Subcutaneous adipose tissue (tissue), 4 donors: ENCODE measurements around the gene MAT1A. TPM values are rescaled to one million over a fixed set of nuclear protein-coding genes. Genes with fewer than 3 reads are reported as not detected.

Source experiments
- total RNA-seq, 4 donors: library from RNA; depleted of rRNA; stranded (reverse); fragments of >200 nt; gene quantifications; one replicate each; pipeline ENCODE4 v1.1.0, GENCODE V29; 2016

The MAT1A gene
- total RNA-seq, 4 donors from 2014 or later, result not detected

Other genes starting within 250 kb of the MAT1A start
- gene TMEM254, start 211.0 kb downstream of the MAT1A start, total RNA-seq, result 10 to 100 TPM in 3 of 4 donors, 1 to 10 TPM in 1; 9.9 to 22.4 (median 13.7) TPM
- 10 to 100 TPM; 27.0 to 62.8 (median 49.9) TPM for gene PLAC9, start 156.9 kb downstream of the MAT1A start, total RNA-seq
- 100 to 1,000 TPM; 119 to 171 (median 140) TPM for gene ANXA11, start 84.1 kb downstream of the MAT1A start, total RNA-seq
- gene DYDC1, start 67.1 kb upstream of the MAT1A start, total RNA-seq, result not detected
- not detected for gene DYDC2, start 67.1 kb upstream of the MAT1A start, total RNA-seq
- 100 to 1,000 TPM; 254 to 775 (median 498) TPM for gene PRXL2A, start 118.9 kb upstream of the MAT1A start, total RNA-seq
- gene TSPAN14, start 164.7 kb upstream of the MAT1A start, total RNA-seq, result 100 to 1,000 TPM in 1 of 4 donors, 10 to 100 TPM in 3; 56.1 to 105 (median 83.1) TPM
- gene SH2D4B, start 248.2 kb upstream of the MAT1A start, total RNA-seq, result under 1 TPM in 2 of 4 donors, not detected in 2; 0.34 to 0.49 TPM